ENCODE measurements around the gene OSBPL8.

DNA sequence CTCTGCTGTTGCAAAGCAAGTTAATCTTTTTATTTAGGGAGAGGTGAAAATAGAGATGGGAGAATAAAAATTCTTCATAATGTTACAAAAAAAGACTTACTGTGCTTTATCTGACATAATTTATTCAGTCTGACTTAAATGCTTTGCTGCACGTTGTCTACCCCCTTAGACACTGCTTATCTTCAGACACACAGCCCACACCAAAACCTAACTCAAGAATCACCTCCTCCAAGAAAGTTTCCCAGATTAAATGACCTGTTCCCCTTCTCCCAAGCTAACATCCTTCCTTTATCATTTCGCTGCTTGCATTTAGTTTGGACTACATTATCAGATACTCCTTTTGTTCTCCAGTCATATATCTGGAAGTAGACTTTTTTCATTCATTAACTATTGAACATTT lies 3.8 kb downstream of the OSBPL8 start:
- TF ChIP-seq EZH2 (IDR thresholded peaks at IDR 0.05; ENCODE audit: borderline replicate concordance, insufficient read depth, low read depth, low read length, poor library complexity, severe bottlenecking): no peak
- TF ChIP-seq, protein P1, sequence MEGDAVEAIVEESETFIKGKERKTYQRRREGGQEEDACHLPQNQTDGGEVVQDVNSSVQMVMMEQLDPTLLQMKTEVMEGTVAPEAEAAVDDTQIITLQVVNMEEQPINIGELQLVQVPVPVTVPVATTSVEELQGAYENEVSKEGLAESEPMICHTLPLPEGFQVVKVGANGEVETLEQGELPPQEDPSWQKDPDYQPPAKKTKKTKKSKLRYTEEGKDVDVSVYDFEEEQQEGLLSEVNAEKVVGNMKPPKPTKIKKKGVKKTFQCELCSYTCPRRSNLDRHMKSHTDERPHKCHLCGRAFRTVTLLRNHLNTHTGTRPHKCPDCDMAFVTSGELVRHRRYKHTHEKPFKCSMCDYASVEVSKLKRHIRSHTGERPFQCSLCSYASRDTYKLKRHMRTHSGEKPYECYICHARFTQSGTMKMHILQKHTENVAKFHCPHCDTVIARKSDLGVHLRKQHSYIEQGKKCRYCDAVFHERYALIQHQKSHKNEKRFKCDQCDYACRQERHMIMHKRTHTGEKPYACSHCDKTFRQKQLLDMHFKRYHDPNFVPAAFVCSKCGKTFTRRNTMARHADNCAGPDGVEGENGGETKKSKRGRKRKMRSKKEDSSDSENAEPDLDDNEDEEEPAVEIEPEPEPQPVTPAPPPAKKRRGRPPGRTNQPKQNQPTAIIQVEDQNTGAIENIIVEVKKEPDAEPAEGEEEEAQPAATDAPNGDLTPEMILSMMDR (IDR thresholded peaks at IDR 0.05): no peak

All from B cell (primary cell).